ENCODE measurements around the gene FILIP1L.

GRCh38 chr3:99892332-99892731 is 222.0 kb downstream of the FILIP1L start:
- TF ChIP-seq, protein P1, sequence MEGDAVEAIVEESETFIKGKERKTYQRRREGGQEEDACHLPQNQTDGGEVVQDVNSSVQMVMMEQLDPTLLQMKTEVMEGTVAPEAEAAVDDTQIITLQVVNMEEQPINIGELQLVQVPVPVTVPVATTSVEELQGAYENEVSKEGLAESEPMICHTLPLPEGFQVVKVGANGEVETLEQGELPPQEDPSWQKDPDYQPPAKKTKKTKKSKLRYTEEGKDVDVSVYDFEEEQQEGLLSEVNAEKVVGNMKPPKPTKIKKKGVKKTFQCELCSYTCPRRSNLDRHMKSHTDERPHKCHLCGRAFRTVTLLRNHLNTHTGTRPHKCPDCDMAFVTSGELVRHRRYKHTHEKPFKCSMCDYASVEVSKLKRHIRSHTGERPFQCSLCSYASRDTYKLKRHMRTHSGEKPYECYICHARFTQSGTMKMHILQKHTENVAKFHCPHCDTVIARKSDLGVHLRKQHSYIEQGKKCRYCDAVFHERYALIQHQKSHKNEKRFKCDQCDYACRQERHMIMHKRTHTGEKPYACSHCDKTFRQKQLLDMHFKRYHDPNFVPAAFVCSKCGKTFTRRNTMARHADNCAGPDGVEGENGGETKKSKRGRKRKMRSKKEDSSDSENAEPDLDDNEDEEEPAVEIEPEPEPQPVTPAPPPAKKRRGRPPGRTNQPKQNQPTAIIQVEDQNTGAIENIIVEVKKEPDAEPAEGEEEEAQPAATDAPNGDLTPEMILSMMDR (IDR thresholded peaks at IDR 0.05), result no peak
- no peak for TF ChIP-seq EZH2 (IDR thresholded peaks at IDR 0.05; ENCODE audit: borderline replicate concordance, insufficient read depth, low read depth, low read length, poor library complexity, severe bottlenecking)

Measured in B cell (primary cell).